ENCODE data around the gene TMEM273. TPM values are rescaled to one million over a fixed set of nuclear protein-coding genes. Genes with fewer than 3 reads are reported as not detected.
A peak's percentile ranks its signal among the peaks of the same experiment; 100 is the strongest.

The TMEM273 gene
- total RNA-seq, 1 experiment from 2014 or later: not detected

GRCh38 chr10:49153971-49154370 lies 34.2 kb downstream of the TMEM273 start:
- DNase-seq: no peak
- no peaks in the 10 kb centered on the region for H3K27me3 ChIP-seq (ENCODE audit: control insufficient read depth, insufficient read depth, low read length)
- no peak overlapping the region for H3K4me3 ChIP-seq (ENCODE audit: insufficient read depth, low read depth, low read length)
- H3K36me3 ChIP-seq (replicated peaks; ENCODE audit: control insufficient read depth, insufficient read depth, low read length): no peaks in the 10 kb centered on the region

- Histone ChIP-seq H3K36me3 (replicated peaks; ENCODE audit: control insufficient read depth, insufficient read depth, low read length) (no peaks in the 10 kb centered on the region), H3K27me3 (ENCODE audit: control insufficient read depth, insufficient read depth, low read length) (no peaks in the 10 kb centered on the region), H3K4me3 (ENCODE audit: insufficient read depth, low read depth, low read length) (no peak overlapping the region)
- no peak for DNase-seq
Observed at GRCh38 chr10:49153115-49153514, 35.1 kb downstream of the TMEM273 start.

GRCh38 chr10:49152663-49153062 lies 35.5 kb downstream of the TMEM273 start:
- Histone ChIP-seq H3K27me3 (ENCODE audit: control insufficient read depth, insufficient read depth, low read length) (no peaks in the 10 kb centered on the region), H3K4me3 (ENCODE audit: insufficient read depth, low read depth, low read length) (no peak overlapping the region), H3K36me3 (replicated peaks; ENCODE audit: control insufficient read depth, insufficient read depth, low read length) (no peaks in the 10 kb centered on the region)
- DNase-seq: no peak

- no peak for DNase-seq
- no peaks in the 10 kb centered on the region for H3K36me3 ChIP-seq (replicated peaks; ENCODE audit: control insufficient read depth, insufficient read depth, low read length)
- no peaks in the 10 kb centered on the region for H3K27me3 ChIP-seq (ENCODE audit: control insufficient read depth, insufficient read depth, low read length)
Observed at GRCh38 chr10:49152037-49152436, 36.2 kb downstream of the TMEM273 start.

GRCh38 chr10:49151481-49151880 lies 36.7 kb downstream of the TMEM273 start:
- Histone ChIP-seq H3K4me3 (ENCODE audit: insufficient read depth, low read depth, low read length) (no peak overlapping the region), H3K36me3 (replicated peaks; ENCODE audit: control insufficient read depth, insufficient read depth, low read length) (no peaks in the 10 kb centered on the region), H3K27me3 (ENCODE audit: control insufficient read depth, insufficient read depth, low read length) (no peaks in the 10 kb centered on the region)
- no peak for DNase-seq

More at GRCh38 chr10:49152037-49152436, 36.2 kb downstream of the TMEM273 start:
- no peak overlapping the region for H3K4me3 ChIP-seq (ENCODE audit: insufficient read depth, low read depth, low read length)

- no peak overlapping the region for H3K4me3 ChIP-seq (ENCODE audit: insufficient read depth, low read depth, low read length)
- no peaks in the 10 kb centered on the region for H3K27me3 ChIP-seq (ENCODE audit: control insufficient read depth, insufficient read depth, low read length)
- DNase-seq: no peak
- H3K36me3 ChIP-seq (replicated peaks; ENCODE audit: control insufficient read depth, insufficient read depth, low read length): no peaks in the 10 kb centered on the region
Observed at GRCh38 chr10:49151025-49151445, 37.2 kb downstream of the TMEM273 start.

- Histone ChIP-seq H3K36me3 (replicated peaks; ENCODE audit: control insufficient read depth, insufficient read depth, low read length) (no peaks in the 10 kb centered on the region), H3K27me3 (ENCODE audit: control insufficient read depth, insufficient read depth, low read length) (no peaks in the 10 kb centered on the region), H3K4me3 (ENCODE audit: insufficient read depth, low read depth, low read length) (no peak overlapping the region)
- no peak for DNase-seq
Observed at GRCh38 chr10:49150426-49150825, 37.8 kb downstream of the TMEM273 start.

GRCh38 chr10:49149881-49150280 lies 38.3 kb downstream of the TMEM273 start:
- Histone ChIP-seq H3K27me3 (ENCODE audit: control insufficient read depth, insufficient read depth, low read length) (no peaks in the 10 kb centered on the region), H3K4me3 (ENCODE audit: insufficient read depth, low read depth, low read length) (no peak overlapping the region), H3K36me3 (replicated peaks; ENCODE audit: control insufficient read depth, insufficient read depth, low read length) (no peaks in the 10 kb centered on the region)
- DNase-seq: no peak

GRCh38 chr10:49144058-49144720 lies 44.0 kb downstream of the TMEM273 start:
- DNase-seq: no peak
- Histone ChIP-seq H3K27me3 (ENCODE audit: control insufficient read depth, insufficient read depth, low read length) (no peaks in the 10 kb centered on the region), H3K36me3 (replicated peaks; ENCODE audit: control insufficient read depth, insufficient read depth, low read length) (no peaks in the 10 kb centered on the region), H3K4me3 (ENCODE audit: insufficient read depth, low read depth, low read length) (no peak overlapping the region)

- Histone ChIP-seq H3K36me3 (replicated peaks; ENCODE audit: control insufficient read depth, insufficient read depth, low read length) (no peaks in the 10 kb centered on the region), H3K4me3 (ENCODE audit: insufficient read depth, low read depth, low read length) (no peak overlapping the region), H3K27me3 (ENCODE audit: control insufficient read depth, insufficient read depth, low read length) (no peaks in the 10 kb centered on the region)
- peak; percentile 74 for DNase-seq
Observed at GRCh38 chr10:49143249-49143648, 44.9 kb downstream of the TMEM273 start.

- no peaks in the 10 kb centered on the region for H3K36me3 ChIP-seq (replicated peaks; ENCODE audit: control insufficient read depth, insufficient read depth, low read length)
- no peaks in the 10 kb centered on the region for H3K27me3 ChIP-seq (ENCODE audit: control insufficient read depth, insufficient read depth, low read length)
- no peak overlapping the region for H3K4me3 ChIP-seq (ENCODE audit: insufficient read depth, low read depth, low read length)
- no peak for DNase-seq
Observed at GRCh38 chr10:49141541-49142332, 46.5 kb downstream of the TMEM273 start.

- H3K27me3 ChIP-seq (ENCODE audit: control insufficient read depth, insufficient read depth, low read length): no peaks in the 10 kb centered on the region
- no peaks in the 10 kb centered on the region for H3K36me3 ChIP-seq (replicated peaks; ENCODE audit: control insufficient read depth, insufficient read depth, low read length)
- H3K4me3 ChIP-seq (ENCODE audit: insufficient read depth, low read depth, low read length): no peak overlapping the region
- DNase-seq: no peak
Observed at GRCh38 chr10:49140304-49141177, 47.6 kb downstream of the TMEM273 start.

- Histone ChIP-seq H3K27me3 (ENCODE audit: control insufficient read depth, insufficient read depth, low read length) (no peaks in the 10 kb centered on the region), H3K36me3 (replicated peaks; ENCODE audit: control insufficient read depth, insufficient read depth, low read length) (no peaks in the 10 kb centered on the region), H3K4me3 (ENCODE audit: insufficient read depth, low read depth, low read length) (no peak overlapping the region)
- DNase-seq: no peak
Observed at GRCh38 chr10:49139846-49140195, 48.4 kb downstream of the TMEM273 start.

- no peaks in the 10 kb centered on the region for H3K36me3 ChIP-seq (replicated peaks; ENCODE audit: control insufficient read depth, insufficient read depth, low read length)
- no peaks in the 10 kb centered on the region for H3K27me3 ChIP-seq (ENCODE audit: control insufficient read depth, insufficient read depth, low read length)
- no peak overlapping the region for H3K4me3 ChIP-seq (ENCODE audit: insufficient read depth, low read depth, low read length)
- DNase-seq: no peak
Observed at GRCh38 chr10:49139028-49139845, 49.0 kb downstream of the TMEM273 start.
